ENCODE data around the gene ALDH6A1. TPM values are rescaled to one million over a fixed set of nuclear protein-coding genes. Genes with fewer than 3 reads are reported as not detected.

Gene ALDH6A1
- total RNA-seq, 1 donor from 2014 or later = 17.1 TPM

- no peak for DNase-seq (ENCODE audit: low spot score)
- Mint-ChIP-seq H3K9me3 (ENCODE audit: unreplicated experiment) (no peaks in the 10 kb centered on the region), H3K27me3 (ENCODE audit: unreplicated experiment) (peaks cover 7% of the 10 kb centered on the region), H3K4me3 (ENCODE audit: unreplicated experiment) (peak overlapping the region; percentile 97), H3K4me1 (ENCODE audit: unreplicated experiment) (peaks cover 26% of the 10 kb centered on the region), H3K36me3 (ENCODE audit: low read depth, unreplicated experiment) (no peaks in the 10 kb centered on the region), H3K27ac (ENCODE audit: unreplicated experiment) (peak overlapping the region; percentile 85)
- TF ChIP-seq, protein P1, sequence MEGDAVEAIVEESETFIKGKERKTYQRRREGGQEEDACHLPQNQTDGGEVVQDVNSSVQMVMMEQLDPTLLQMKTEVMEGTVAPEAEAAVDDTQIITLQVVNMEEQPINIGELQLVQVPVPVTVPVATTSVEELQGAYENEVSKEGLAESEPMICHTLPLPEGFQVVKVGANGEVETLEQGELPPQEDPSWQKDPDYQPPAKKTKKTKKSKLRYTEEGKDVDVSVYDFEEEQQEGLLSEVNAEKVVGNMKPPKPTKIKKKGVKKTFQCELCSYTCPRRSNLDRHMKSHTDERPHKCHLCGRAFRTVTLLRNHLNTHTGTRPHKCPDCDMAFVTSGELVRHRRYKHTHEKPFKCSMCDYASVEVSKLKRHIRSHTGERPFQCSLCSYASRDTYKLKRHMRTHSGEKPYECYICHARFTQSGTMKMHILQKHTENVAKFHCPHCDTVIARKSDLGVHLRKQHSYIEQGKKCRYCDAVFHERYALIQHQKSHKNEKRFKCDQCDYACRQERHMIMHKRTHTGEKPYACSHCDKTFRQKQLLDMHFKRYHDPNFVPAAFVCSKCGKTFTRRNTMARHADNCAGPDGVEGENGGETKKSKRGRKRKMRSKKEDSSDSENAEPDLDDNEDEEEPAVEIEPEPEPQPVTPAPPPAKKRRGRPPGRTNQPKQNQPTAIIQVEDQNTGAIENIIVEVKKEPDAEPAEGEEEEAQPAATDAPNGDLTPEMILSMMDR (IDR thresholded peaks at IDR 0.05; ENCODE audit: unreplicated experiment) = no peak
These were observed 423 bp downstream of the ALDH6A1 start for GRCh38 chr14:74083784-74084276.

GRCh38 chr14:74083161-74083560 is 1.1 kb downstream of the ALDH6A1 start:
- H3K27ac Mint-ChIP-seq (ENCODE audit: unreplicated experiment) = no peak overlapping the region
- peak overlapping the region; percentile 97 for H3K4me3 Mint-ChIP-seq (ENCODE audit: unreplicated experiment)
- H3K9me3 Mint-ChIP-seq (ENCODE audit: unreplicated experiment) = no peaks in the 10 kb centered on the region
- peaks cover 7% of the 10 kb centered on the region for H3K27me3 Mint-ChIP-seq (ENCODE audit: unreplicated experiment)
- TF ChIP-seq, protein P1 (IDR thresholded peaks at IDR 0.05; ENCODE audit: unreplicated experiment) = no peak
- H3K4me1 Mint-ChIP-seq (ENCODE audit: unreplicated experiment) = peaks cover 26% of the 10 kb centered on the region
- DNase-seq (ENCODE audit: low spot score) = no peak
- H3K36me3 Mint-ChIP-seq (ENCODE audit: low read depth, unreplicated experiment) = no peaks in the 10 kb centered on the region

DNA sequence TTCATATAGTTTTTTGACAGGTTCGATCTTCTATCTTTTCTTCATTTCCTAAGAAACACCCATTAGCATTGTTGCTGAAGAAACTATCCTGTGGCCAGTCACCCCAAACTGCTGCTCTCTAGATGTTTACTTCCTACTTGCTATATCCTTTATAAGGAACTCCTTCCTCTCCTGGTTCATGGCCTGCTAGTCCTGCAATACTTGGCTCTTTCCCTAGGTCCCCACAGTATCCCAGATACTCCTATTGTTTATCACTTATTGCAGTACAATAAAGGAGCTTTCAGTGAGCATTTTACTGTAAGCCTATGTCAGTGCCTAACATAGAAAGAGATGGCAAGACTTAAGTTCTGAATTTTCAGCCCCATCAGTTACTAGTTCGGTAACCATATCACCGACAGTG is 2.8 kb downstream of the ALDH6A1 start:
- TF ChIP-seq, protein P1 (IDR thresholded peaks at IDR 0.05; ENCODE audit: unreplicated experiment) = no peak
- H3K4me3 Mint-ChIP-seq (ENCODE audit: unreplicated experiment) = no peak overlapping the region
- H3K4me1 Mint-ChIP-seq (ENCODE audit: unreplicated experiment) = peaks cover 26% of the 10 kb centered on the region
- peaks cover 6% of the 10 kb centered on the region for H3K27me3 Mint-ChIP-seq (ENCODE audit: unreplicated experiment)
- peak overlapping the region; percentile 64 for H3K27ac Mint-ChIP-seq (ENCODE audit: unreplicated experiment)
- no peak for DNase-seq (ENCODE audit: low spot score)
- H3K36me3 Mint-ChIP-seq (ENCODE audit: low read depth, unreplicated experiment) = no peaks in the 10 kb centered on the region
- H3K9me3 Mint-ChIP-seq (ENCODE audit: unreplicated experiment) = no peaks in the 10 kb centered on the region

GRCh38 chr14:74080820-74081460 is 3.3 kb downstream of the ALDH6A1 start:
- H3K36me3 Mint-ChIP-seq (ENCODE audit: low read depth, unreplicated experiment) = no peaks in the 10 kb centered on the region
- no peak overlapping the region for H3K4me3 Mint-ChIP-seq (ENCODE audit: unreplicated experiment)
- TF ChIP-seq, protein P1 (IDR thresholded peaks at IDR 0.05; ENCODE audit: unreplicated experiment) = no peak
- DNase-seq (ENCODE audit: low spot score) = no peak
- H3K27ac Mint-ChIP-seq (ENCODE audit: unreplicated experiment) = no peak overlapping the region
- peaks cover 26% of the 10 kb centered on the region for H3K4me1 Mint-ChIP-seq (ENCODE audit: unreplicated experiment)
- H3K27me3 Mint-ChIP-seq (ENCODE audit: unreplicated experiment) = peaks cover 6% of the 10 kb centered on the region
- no peaks in the 10 kb centered on the region for H3K9me3 Mint-ChIP-seq (ENCODE audit: unreplicated experiment)

GRCh38 chr14:74077401-74077800 is 6.9 kb downstream of the ALDH6A1 start:
- TF ChIP-seq, protein P1 (IDR thresholded peaks at IDR 0.05; ENCODE audit: unreplicated experiment) = no peak
- Mint-ChIP-seq H3K4me1 (ENCODE audit: unreplicated experiment) (peaks cover 12% of the 10 kb centered on the region), H3K9me3 (ENCODE audit: unreplicated experiment) (no peaks in the 10 kb centered on the region), H3K36me3 (ENCODE audit: low read depth, unreplicated experiment) (no peaks in the 10 kb centered on the region), H3K27me3 (ENCODE audit: unreplicated experiment) (no peaks in the 10 kb centered on the region), H3K27ac (ENCODE audit: unreplicated experiment) (no peak overlapping the region), H3K4me3 (ENCODE audit: unreplicated experiment) (no peak overlapping the region)
- no peak for DNase-seq (ENCODE audit: low spot score)
